ENCODE results near the gene ABLIM1. TPM values are rescaled to one million over a fixed set of nuclear protein-coding genes. Genes with fewer than 3 reads are reported as not detected.
A peak's percentile ranks its signal among the peaks of the same experiment; 100 is the strongest.

The ABLIM1 gene
- total RNA-seq, 1 experiment from 2014 or later: 10.4 TPM

DNA sequence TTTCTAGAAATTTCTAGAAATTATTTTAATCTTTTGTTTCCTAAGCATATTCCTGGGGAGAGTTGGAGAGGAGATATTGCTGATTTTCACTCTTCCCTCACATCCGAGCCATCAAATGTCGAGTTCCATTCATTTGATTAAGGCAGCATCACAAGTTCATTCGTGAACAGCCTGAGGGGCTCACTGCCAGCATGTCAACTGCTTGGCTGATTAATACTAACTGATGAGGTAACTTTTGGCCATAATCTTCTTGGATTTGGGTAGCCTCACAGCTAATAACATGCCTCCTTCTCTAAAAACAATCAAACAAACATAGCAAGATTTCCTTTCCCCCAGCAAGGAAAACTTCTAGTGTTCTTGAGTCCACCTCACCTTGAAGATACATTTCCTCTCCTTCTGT lies 166.7 kb downstream of the ABLIM1 start:
- peaks cover 32% of the 10 kb centered on the region for H3K4me1 ChIP-seq (replicated peaks)
- no peak overlapping the region for H3K4me3 ChIP-seq
- H3K27ac ChIP-seq: no peak overlapping the region
- no peaks in the 10 kb centered on the region for H3K9me3 ChIP-seq (replicated peaks)
- peaks cover 3% of the 10 kb centered on the region; the same call in 1 of the 2 replicates for H3K36me3 ChIP-seq
- no peaks in the 10 kb centered on the region for H3K27me3 ChIP-seq (replicated peaks)
- no peak for DNase-seq (ENCODE audit: low read depth in 1 of 2, low spot score in 2 of 2)

DNA sequence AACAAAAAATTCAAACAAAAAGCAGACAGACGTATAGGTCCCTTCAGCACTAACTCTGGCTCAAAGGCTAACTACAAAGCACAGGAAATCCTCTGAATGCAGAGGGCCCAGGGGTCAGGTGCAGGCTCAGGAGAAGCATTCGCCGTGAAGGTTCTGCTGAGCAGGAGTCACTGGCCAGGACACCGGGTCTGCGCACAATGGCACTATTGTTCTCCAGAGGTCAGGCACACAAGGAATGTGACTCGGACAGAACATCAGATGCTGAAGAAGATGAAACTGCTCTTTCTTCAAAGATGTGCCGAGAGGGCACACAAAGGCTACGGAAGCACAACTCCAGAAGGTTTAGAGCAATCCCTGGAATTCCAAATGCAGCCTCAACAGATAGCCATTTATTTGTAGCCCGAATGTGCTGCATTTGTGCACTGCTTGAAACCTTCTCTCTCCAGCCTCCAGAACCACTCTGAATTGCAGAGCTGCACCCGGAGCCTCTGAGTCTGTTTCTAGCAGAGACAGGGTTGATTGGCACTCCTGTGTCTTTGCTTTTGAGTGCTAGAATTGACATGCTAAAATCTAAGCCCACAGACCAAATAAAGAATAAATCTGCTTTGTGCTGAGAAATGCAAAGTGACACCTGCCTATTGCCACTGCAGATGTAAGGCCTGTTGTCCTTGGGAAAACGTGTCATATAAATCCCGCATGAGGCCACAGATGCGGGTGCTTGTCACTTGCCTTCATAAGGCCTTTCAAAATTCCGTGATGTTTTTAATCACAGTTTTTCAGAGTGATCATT lies 168.4 kb downstream of the ABLIM1 start:
- Histone ChIP-seq H3K4me3 (no peak overlapping the region), H3K9me3 (replicated peaks) (no peaks in the 10 kb centered on the region), H3K27ac (no peak overlapping the region), H3K4me1 (replicated peaks) (peaks cover 45% of the 10 kb centered on the region), H3K27me3 (replicated peaks) (no peaks in the 10 kb centered on the region), H3K36me3 (0 out of 2 replicates have a peak, but pooled peaks cover under 1% of the 10 kb centered on the region)
- no peak for DNase-seq (ENCODE audit: low read depth in 1 of 2, low spot score in 2 of 2)

DNA sequence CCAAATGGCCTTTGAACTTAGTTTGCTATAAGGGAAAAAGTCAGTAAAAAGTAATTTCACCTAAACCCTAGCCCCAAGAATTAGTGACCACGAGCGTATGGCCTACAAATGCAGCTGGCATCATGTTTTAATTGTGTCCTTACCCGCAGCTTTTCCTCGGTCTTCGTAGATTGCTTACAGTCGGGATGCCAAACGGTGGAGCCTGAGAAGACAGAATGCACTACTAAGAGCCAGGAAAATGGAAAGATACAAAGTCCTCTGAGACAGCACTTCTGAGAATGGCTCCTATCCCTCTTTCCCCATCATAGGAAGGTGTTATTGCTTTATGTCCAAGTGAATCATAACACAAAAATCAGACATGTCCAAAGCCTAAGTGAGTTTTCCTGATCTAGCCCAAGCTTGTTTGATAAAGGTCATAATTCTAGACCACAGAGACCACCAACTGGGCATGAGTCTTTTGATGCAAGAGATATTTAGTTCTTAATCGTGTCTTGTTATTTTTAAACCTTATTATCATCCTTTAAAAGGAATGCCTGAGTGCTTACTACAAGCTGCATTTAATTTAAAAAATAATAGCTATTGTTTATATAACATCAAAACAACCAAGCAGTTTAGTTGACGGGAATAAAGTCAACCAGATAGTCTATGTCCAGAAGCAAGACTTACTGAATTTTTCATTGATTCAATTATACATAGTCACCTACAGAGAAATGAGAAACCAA lies 170.1 kb downstream of the ABLIM1 start:
- H3K4me1 ChIP-seq (replicated peaks): peaks cover 45% of the 10 kb centered on the region
- no peaks in the 10 kb centered on the region for H3K27me3 ChIP-seq (replicated peaks)
- no peak overlapping the region for H3K4me3 ChIP-seq
- H3K36me3 ChIP-seq: no peaks in the 10 kb centered on the region
- DNase-seq (ENCODE audit: low read depth in 1 of 2, low spot score in 2 of 2): peak; percentile 49 to 80
- no peak overlapping the region for H3K27ac ChIP-seq
- no peaks in the 10 kb centered on the region for H3K9me3 ChIP-seq (replicated peaks)

DNA sequence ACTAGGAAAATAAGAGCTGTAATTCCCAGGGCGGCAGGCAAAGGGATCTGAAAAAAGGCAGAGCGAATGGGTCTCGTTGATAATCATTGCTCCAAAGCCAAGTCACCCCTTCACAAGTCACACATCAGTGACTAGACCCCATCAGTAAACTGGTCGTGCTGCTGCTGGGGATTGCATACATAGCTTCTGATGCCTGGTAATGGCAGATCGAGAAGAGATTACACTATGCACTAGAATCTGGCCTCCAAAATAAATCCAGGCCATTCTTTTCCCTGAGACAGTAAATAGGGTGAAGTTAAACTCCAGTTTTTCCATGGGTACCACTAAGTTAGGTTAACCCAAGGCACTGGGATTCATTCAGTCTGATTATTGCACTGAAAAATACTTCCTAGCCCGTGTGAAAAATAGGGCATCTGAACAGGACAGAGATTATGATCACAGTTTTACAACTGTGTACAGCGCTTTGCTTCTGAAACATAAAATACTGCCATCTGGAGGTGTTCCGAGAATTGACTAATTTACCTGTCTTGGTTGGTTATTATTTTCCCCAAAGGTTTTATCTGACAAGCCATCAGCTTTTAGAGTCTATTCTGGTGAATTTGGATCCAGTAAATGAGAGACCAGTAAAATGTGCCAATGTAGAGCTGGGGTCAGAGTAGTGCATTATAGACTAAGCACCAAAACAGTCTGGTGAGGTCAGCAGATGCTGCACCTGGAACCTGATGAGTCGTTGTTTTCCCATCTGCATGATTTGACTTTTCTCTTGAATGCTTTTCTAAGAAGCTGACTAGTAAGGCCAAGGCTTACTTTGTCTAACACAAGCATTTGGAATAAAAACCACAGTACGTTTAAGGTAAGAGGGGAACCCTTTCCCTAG lies 170.9 kb downstream of the ABLIM1 start:
- Histone ChIP-seq H3K4me1 (replicated peaks) (peaks cover 45% of the 10 kb centered on the region), H3K27me3 (replicated peaks) (no peaks in the 10 kb centered on the region), H3K27ac (no peak overlapping the region), H3K9me3 (replicated peaks) (no peaks in the 10 kb centered on the region), H3K36me3 (no peaks in the 10 kb centered on the region), H3K4me3 (no peak overlapping the region)
- peak in 1 of 2 experiments; percentile 7 for DNase-seq (ENCODE audit: low read depth in 1 of 2, low spot score in 2 of 2)

DNA sequence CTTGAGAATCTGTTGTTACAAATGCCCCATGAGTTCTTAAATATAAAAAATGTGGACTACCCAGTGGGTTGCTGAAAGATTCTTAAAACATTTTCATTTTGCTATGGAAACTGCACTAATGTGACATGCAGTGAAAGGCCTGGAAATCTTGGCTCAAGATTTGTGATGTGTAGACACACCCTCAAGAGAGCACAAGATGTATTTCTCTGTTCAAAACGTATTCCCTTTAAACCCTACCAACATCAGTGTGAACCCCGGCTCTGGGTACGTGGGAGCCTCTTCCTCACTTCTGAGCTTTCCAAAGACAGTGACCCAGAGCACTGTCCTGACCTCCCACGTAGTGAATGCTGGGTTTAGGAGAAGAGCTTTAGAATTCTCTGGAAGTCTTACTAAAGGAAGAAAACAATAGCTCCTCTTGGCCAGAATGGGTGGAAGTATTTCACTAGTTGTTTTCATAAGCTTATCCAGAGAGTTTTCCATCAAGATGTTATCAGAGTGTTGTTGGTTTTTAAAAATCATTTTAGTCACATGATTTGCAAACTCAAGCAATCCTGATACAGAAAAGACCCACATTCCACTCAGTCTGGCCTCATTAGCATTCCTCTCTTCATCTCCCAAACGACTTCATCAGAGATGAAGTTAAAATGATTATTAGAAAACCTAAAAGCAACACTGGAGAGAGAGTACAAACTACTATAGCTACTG lies 172.2 kb downstream of the ABLIM1 start:
- DNase-seq (ENCODE audit: low read depth in 1 of 2, low spot score in 2 of 2): peak in 1 of 2 experiments; percentile 45
- H3K27ac ChIP-seq: 0 out of 2 replicates have a peak overlapping the region, but pooled peaks have one; percentile 2
- H3K9me3 ChIP-seq (replicated peaks): no peaks in the 10 kb centered on the region
- H3K36me3 ChIP-seq: no peaks in the 10 kb centered on the region
- H3K27me3 ChIP-seq (replicated peaks): no peaks in the 10 kb centered on the region
- H3K4me1 ChIP-seq (replicated peaks): peaks cover 45% of the 10 kb centered on the region
- H3K4me3 ChIP-seq: no peak overlapping the region

DNA sequence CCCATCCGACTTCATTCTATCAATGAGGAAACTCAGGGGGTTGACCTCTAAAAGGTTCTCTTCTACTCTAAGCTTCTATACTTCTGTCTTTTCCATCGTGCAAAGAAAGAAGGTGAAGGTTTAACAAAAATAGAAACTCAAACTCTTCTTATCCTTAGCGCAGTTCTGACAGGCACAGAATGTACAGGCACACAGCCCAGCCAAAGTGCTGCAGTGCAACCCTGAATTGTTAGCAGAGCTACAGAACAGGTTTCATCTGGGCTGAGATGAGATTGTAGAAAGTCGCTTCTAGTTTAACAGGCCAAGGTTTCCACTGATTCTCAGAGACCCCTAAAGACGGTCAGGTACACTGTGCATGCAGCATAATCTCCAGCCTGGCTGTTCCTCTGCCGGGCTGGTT lies 174.5 kb downstream of the ABLIM1 start:
- H3K4me3 ChIP-seq: no peak overlapping the region
- H3K9me3 ChIP-seq (replicated peaks): no peaks in the 10 kb centered on the region
- no peak overlapping the region for H3K27ac ChIP-seq
- no peaks in the 10 kb centered on the region for H3K27me3 ChIP-seq (replicated peaks)
- DNase-seq (ENCODE audit: low read depth in 1 of 2, low spot score in 2 of 2): no peak
- no peaks in the 10 kb centered on the region for H3K36me3 ChIP-seq
- peaks cover 32% of the 10 kb centered on the region for H3K4me1 ChIP-seq (replicated peaks)

DNA sequence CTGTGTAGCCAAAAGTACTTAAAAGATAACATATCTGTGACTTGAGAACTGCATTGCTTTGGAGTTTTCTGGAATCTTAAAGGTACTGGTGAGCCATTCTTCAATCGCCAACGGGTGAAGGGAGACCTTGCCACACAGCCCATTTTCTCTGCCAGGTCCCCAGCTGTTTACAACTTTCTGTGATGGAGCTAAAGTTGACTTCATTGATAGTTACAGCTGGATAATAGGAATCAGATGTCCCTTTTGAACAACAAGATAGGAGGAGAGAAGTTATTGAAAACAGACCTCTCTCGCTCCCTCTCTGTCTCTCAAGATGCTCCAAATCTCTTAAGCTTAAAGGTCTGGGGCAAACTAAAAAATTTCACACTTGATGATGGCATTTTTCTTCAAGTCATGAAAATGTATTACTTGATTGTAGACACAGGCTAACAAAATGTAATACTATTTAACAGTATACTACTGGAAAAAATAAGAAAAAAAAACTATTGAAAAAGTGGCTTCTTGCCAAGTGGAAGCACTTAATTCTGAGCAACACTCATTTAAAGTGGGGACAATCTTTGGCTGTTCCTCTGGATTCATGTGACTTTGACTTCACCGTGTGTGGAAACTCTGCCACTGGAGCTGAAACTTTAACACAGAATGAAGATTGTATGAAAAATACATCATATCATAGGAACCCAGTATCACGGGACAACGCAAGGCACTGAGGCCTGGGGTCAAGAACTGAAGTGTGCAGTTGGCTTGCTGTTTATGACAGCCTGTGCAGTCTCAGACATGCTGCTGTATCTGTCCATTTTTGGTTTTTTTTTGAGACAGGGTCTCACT lies 175.4 kb downstream of the ABLIM1 start:
- Histone ChIP-seq H3K4me3 (no peak overlapping the region), H3K27ac (no peak overlapping the region), H3K27me3 (replicated peaks) (no peaks in the 10 kb centered on the region), H3K4me1 (replicated peaks) (peaks cover 25% of the 10 kb centered on the region), H3K9me3 (replicated peaks) (no peaks in the 10 kb centered on the region), H3K36me3 (no peaks in the 10 kb centered on the region)
- DNase-seq (ENCODE audit: low read depth in 1 of 2, low spot score in 2 of 2): no peak

DNA sequence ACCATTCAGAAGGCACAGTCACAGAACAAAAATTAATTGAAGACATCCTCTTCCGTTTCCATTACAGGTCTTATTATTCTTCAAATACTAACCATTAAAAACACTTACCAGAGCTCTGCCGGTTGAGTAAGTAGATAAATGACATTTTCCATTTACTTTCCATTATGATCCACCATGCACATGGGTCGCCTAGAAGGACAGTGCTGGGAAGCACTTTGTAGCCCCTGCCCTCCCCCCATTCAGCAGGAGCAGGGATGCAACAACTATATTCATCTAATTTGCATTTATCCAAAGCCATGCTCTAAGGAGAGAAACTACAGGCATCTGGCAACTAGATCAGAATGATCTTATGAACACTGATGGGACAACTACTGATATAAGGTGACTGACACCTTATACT lies 177.0 kb downstream of the ABLIM1 start:
- Histone ChIP-seq H3K9me3 (replicated peaks) (no peaks in the 10 kb centered on the region), H3K27me3 (replicated peaks) (no peaks in the 10 kb centered on the region), H3K4me1 (replicated peaks) (peaks cover 9% of the 10 kb centered on the region), H3K27ac (no peak overlapping the region), H3K4me3 (no peak overlapping the region), H3K36me3 (no peaks in the 10 kb centered on the region)
- DNase-seq (ENCODE audit: low read depth in 1 of 2, low spot score in 2 of 2): no peak

DNA sequence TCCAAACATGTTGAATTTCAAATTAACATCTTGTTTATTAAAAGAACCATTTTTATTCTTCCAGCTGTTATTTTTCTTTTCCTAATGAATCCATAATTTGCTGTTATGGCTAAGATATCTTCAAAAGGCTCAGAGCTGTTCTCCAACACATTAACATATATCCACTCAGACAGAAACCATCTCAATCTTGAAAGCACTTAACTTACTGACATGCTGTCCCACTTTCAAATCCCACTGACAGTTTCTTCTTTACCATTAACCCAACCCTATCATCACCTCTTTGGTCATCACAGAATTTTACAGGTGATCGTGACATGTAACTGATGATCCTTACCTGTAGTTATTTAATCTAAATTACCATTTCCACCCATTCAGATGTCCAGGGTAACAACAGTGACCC lies 178.2 kb downstream of the ABLIM1 start:
- Histone ChIP-seq H3K36me3 (no peaks in the 10 kb centered on the region), H3K4me3 (no peak overlapping the region), H3K27me3 (replicated peaks) (no peaks in the 10 kb centered on the region), H3K4me1 (replicated peaks) (no peaks in the 10 kb centered on the region), H3K27ac (no peak overlapping the region), H3K9me3 (replicated peaks) (no peaks in the 10 kb centered on the region)
- no peak for DNase-seq (ENCODE audit: low read depth in 1 of 2, low spot score in 2 of 2)

DNA sequence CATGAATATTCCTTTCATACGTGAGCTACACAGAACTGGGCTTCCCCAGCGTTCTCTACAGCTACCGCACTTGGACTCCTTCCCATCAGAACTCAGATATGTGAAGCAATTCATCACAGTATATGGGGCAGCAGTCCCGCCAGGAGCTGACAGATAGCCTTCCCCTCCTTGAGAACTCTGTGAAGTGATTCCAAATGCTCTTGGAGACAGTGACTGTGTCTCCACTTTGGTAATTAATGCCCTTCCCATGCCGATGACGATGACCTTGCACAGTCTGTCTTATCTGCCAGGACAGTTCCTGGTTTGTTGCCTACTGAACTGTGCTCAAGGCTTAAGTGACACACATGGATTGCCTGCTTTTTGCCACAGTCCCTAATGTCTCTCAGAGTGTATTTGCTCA lies 178.8 kb downstream of the ABLIM1 start:
- Histone ChIP-seq H3K27ac (no peak overlapping the region), H3K4me3 (no peak overlapping the region), H3K27me3 (replicated peaks) (no peaks in the 10 kb centered on the region), H3K4me1 (replicated peaks) (no peaks in the 10 kb centered on the region), H3K9me3 (replicated peaks) (no peaks in the 10 kb centered on the region), H3K36me3 (no peaks in the 10 kb centered on the region)
- no peak for DNase-seq (ENCODE audit: low read depth in 1 of 2, low spot score in 2 of 2)

DNA sequence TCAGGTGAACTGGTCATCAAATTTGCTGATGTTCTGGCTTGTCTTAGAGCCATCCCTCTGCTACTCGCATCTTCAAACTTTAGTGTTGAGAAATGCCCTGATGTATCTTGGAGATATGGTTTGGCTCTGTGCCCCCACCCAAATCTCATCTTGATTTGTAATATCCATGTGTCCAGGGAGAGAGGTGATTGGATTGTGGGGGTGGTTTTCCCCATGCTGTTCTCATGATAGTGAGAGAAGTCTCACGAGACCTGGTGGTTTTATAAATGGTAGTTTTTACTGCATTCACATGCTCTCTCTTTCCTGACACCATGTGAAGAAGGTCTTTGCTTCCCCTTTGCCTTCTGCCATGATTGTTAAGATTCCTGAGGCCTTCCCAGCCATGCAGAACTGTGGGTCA lies 179.8 kb downstream of the ABLIM1 start:
- Histone ChIP-seq H3K4me1 (replicated peaks) (no peaks in the 10 kb centered on the region), H3K27ac (no peak overlapping the region), H3K36me3 (no peaks in the 10 kb centered on the region), H3K4me3 (no peak overlapping the region), H3K9me3 (replicated peaks) (no peaks in the 10 kb centered on the region), H3K27me3 (replicated peaks) (no peaks in the 10 kb centered on the region)
- DNase-seq (ENCODE audit: low read depth in 1 of 2, low spot score in 2 of 2): no peak

DNA sequence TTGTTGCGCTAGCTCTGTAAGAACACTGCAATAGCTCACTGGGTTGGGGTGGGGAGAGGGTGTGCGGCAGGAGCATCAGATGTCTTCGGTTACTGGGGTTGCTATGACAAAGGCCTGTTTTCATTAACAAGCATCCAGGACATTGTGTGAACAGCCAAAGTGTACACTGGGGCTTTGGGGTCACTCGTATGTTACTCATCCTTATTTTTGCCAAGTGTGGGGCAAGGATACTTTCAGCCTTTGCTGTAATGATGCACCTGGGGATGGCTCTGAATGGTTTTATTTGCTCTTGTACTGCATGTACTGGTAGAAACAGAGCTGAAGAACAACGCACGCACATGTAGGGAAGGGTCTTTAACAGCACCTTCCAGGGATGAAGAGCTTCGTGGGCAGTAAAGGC lies 180.8 kb downstream of the ABLIM1 start:
- Histone ChIP-seq H3K27ac (no peak overlapping the region), H3K4me1 (replicated peaks) (no peaks in the 10 kb centered on the region), H3K27me3 (replicated peaks) (no peaks in the 10 kb centered on the region), H3K4me3 (no peak overlapping the region), H3K36me3 (no peaks in the 10 kb centered on the region), H3K9me3 (replicated peaks) (no peaks in the 10 kb centered on the region)
- DNase-seq (ENCODE audit: low read depth in 1 of 2, low spot score in 2 of 2): no peak
